Skeletal muscle cell (primary cell): Measurements from ENCODE around the gene ATXN7L1.
A peak's percentile ranks its signal among the peaks of the same experiment; 100 is the strongest.

Experiments used
- DNase-seq: peaks from one replicate; pipeline ENCODE4 v3.0.0-alpha.2; 2010; ENCODE audit warnings: low read depth
- H3K4me3 ChIP-seq: 2 replicates; pipeline ENCODE4 v1.5.1; 2011; ENCODE audit warnings: low read depth, mild to moderate bottlenecking, control low read depth, low read length, moderate library complexity

The ATXN7L1 gene

DNA sequence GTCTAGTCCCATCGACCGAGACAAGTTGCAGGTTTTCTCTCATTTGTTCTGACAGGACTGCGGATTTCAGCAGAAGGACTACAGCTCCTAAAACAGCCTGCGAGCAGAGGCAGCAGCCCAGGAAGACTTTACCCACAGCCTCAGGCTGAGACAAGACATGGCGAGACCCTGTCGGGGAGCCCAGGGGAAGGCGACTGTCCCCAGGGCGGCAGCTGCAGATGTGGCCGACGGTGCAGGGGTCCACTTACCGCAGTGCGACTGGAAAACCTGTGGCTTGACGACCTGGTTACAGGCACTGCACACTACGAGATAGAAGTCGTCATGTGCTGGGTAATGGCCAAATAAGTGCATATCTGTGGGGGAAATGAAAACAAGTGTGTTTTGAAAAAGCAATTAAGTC, 88.0 kb downstream of the ATXN7L1 start:
- no peak overlapping the region for H3K4me3 ChIP-seq
- DNase-seq = no peak

DNA sequence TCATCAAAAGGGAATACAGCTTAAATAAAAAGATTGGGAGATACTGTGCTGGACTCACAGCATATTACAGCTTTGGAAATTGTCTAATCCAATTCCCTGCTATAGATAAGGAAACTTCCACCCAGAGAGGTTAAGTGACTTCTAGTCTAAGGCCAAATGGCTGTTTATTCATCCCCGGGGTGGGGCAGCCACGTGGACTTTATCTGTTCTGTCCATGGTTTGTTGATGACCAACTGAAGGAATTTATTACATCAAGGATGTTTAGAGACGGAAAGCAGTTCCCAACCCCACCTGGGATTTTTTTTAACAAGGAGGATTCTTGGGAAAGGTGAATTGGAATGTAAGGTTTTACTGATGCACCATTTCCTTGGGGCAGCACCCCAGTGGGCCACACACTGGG, 88.6 kb downstream of the ATXN7L1 start:
- no peak for DNase-seq
- H3K4me3 ChIP-seq = no peak overlapping the region

DNA sequence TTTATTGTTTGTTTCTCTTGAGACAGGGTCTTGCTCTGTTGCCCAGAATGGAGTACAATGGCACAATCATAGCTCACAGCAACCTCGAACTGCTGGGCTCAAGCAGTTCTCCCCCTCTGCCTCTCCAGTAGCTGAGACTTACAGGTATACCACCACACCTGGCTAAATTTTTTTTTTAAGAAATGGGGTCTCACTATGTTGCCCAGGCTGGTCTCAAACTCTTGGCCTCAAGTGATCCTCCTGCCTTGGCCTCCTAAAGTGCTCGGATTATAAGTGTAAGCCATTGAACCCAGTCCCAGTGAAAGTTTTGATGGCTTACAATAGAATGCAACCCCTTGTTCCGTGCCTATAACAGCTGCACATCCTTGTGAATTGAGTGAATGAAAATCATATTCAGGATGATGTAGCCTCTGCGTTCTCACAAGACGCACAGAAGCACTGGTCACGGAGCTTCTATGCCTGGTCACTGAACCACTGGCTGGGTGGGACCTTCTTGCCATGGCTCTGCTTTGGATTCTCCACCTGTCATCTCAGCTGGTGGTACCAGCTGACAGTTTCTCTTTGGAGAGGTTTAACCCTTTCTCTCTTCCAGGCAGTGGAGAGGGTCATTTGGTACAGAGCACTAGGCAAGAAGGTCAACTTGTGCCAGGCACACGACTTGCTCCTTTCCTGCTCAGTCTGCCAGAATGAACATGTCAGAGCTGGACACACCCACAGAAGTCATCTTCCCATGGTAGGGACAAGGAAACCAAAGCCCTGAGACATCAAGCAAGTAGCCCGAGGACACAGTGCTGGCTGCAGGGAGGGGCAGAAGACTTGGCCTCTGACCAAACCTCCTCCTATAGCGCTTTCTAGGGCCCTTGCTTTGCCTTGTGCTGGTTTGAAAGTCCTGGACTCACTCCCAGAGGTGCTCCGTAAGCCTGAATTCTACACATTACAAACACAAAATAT, 89.6 kb downstream of the ATXN7L1 start:
- H3K4me3 ChIP-seq = no peak overlapping the region
- no peak for DNase-seq

DNA sequence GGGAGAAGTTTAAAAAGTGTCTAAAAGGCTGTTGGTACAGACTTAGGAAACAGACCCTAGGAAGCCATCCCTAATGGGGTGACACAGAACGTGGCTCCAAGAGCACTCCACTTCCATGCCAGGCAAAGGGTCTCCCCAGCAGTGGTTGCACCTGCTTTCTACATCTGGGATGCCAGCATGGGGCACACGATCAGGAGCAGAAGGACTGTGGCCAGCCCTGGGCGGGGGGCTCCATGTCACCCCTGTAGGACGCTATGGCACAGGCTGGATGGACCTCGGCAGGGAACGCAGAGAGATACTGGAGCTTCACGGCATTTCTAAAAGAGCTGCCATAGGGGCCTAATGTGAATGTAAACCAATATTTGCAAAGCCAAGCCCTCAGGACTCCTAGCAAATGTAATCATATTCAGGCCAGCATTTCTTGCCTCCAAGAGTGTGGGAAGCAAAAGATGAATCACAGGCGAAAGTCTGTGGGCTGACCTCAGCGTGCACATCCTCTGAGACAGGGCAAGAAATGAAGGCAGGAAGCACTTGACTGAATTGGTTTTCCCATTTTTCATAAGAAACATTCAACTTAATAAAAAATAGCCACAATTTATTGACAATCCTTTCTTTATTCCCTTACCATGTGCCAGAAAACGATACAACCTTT, 93.9 kb downstream of the ATXN7L1 start:
- peak; percentile 71 for DNase-seq
- no peak overlapping the region for H3K4me3 ChIP-seq

DNA sequence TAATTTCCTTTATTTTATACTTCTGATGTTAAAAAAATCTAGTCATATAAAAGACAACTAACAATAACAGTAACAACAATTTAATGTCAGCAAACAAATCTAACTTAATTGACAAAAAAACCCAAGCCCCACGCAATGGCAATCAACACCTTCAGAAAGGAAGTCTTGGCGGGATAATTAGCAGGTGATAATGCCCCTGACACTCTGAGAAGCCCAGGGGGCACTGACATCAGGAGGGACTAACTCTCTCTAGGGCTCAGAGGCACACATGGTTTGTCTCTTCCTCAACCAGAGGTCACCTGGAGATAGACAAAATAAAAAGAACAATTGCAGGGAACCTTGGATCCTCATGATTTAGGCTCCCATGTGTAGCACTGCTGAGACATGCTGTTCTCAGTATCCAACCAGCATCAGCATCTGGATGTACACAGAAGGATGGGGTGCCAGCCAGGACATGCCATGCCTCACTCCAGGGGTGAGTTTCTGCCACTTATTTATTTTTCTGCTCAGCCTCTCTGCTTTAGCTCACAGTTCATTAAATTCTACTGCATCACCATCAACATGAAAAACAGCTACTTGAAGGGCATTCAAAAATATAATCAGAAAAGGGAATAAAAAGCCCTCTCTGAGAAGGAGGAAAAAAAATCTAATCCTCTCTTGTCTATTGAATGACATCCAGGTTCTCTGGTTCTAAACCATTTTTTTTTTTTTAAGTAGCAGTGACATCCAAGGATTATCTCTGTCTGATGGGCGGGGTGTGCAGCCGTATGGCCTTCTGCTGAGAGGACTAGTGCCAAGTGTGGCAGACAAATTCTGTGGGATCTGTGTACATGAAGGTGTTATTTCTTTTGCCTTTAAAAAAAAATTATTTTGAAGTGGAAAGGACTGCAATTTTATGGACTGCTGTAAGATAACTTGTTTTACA, 96.3 kb downstream of the ATXN7L1 start:
- no peak overlapping the region for H3K4me3 ChIP-seq
- DNase-seq = no peak

DNA sequence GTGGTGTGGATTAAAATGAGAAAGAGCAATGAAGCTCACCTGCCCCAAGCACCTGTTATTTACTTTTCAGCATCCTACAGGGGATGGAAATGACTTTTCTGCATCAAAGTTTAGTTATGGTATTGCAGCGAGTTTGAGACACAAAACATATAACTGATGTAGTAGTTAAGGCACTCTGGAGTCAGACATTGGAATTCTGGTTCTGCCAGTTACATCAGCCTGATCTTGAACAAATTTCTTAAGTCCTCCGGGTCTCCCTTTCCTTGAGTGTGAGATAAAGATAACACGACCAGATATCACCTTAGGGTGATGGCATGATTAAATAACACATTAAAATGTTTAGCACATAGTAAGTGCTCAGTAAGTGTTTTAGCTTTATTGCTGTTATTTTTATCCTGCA, 97.4 kb downstream of the ATXN7L1 start:
- DNase-seq = no peak
- no peak overlapping the region for H3K4me3 ChIP-seq

DNA sequence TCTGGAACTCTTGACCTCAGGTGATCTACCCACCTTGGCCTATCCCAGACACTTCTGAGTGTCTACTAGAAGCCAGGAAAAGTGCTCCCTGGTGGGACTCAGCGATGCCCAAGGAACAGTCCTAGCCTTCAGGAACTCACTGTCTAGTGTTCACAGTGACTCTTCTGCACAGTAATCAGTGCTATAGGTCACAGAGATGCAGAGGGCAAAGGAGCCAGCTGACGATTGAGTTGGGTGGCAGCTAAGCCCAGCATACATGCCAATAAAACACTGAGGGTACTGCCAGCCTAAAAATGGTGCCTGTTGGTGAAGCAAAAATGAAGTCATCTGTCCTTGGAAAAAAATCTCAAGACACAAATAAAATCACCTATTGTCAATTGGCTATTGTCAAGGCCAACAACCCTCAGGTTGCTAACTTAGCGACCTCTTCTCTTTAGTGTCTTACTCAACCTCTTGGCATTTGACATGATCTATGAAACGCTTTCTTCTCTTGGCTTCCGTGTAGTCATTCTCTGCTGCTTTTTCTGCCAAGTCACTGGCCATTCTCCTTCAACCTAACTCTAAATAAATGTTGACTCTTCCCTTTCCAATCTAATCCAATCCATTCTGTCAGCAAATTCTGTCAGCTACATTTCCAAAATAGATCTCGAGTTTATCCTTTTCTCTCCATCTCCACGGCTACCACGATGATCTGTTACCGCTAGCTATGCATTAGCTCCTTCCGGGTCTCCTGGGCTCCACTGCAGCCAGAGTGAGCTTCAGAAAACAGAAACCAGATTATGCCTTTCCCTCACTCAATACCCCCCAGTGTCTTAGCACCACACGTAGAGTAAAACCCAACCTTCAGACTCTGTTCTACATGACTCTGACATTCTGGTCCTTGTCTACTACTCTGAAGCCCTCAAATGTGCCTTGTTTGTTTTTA, 99.2 kb downstream of the ATXN7L1 start:
- no peak for DNase-seq

DNA sequence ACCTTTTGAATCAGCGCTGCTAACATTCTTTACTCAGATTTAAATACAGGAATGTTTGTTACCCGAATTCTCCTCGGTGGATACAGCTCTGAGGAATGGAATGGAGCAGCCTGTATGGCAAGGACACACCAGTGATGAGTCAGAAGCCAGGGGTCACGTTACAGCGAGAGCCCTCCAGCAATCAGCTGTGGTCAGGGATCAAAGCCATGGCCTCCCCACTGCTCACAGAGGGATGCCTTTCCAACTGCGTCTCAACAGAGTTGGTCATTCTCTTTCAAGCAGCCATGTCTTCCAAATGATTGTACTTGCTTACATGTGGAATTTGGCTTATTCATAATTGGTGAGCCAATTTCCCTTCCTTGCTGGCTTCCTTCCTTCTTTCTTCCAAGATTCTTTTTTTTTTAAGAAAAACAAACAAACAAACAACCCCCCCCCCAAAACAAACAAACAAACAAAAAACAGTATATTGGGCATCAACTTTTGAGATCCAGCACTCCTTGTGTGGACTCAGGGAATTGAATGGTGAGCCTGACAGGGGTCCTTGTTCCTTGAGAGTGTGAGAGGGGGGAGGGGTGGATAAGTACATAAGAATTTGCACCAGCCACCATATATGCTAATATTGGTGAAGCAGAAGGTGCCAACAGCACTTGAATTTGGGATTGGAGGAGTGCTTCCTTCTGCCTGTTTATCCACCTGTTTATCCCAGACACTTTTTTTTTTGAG, 100.2 kb downstream of the ATXN7L1 start:
- no peak overlapping the region for H3K4me3 ChIP-seq
- DNase-seq = peak; percentile 99

More for the DNA sequence above, 99.2 kb downstream of the ATXN7L1 start:
- H3K4me3 ChIP-seq = no peak overlapping the region

DNA sequence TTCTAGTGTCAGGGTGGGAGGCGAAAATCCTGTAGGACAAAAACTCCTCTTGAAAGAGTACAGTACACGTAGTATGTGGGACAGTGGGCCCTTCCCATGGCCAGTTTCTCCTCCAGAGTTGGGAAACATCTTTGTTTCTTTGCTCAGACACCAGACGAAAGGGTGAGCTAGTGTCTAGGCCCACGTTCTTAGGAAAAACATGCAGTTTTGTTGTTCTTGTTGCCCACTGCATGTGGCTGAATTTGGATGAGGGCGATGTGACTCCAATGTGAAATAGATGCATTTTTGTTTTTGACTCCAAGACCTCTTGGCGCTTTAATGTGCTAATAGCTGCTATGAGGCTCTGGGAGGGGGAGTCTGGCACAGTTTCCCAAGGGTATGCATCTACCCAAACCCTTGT, 100.8 kb downstream of the ATXN7L1 start:
- no peak overlapping the region for H3K4me3 ChIP-seq
- no peak for DNase-seq

DNA sequence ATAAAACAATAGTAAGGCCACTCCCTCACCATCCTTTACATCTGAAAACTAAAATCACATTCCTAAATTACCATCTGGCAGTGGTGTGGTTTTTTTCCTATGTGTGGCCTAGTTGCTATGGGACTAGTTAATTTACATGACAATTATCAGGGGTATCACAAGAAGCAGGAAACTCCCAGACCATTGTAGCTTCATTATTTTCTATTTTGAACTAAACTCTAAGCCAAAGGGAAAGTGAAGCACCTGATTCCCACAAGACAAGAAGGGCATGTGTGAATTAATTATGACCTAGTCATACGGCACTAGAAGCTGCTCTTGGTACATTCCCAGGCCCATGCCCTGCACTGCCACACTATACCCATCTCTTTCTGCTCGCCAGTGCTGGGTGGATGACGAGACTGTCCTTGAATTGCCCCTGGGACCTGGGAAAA, 103.4 kb downstream of the ATXN7L1 start:
- no peak overlapping the region for H3K4me3 ChIP-seq
- no peak for DNase-seq

DNA sequence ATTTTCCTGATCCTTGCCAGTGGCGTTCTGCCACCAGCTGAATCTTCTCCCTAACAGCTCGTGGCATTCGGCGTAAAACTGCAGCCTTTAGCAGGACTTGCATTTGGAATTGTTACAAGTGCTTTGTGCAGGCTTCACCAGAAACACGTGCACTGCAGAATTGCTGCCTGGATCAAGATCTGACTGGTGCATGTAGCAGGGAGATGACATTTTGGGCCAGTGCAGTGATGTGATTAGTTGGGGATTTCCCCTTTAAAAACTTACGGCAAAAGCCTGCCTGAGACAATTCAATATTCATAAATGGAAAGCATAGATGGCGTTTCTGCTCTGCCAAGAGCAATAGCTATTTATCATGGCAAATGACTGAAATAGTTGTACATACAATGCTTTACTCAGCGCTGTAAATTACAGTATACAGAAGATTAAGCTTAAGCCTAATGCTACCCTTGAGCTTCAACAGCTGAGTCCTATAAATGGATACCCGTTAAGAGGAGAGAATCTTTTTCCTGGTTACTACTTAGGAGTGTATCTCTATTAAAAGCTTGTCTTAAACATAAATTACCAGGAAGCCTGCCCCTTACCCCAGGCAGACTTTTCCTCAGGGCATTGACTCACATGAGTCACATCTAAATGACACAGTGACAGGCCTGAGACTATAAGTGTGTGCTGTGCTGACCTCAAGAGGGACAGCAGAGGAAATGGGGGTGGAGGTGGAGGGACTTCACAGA, 106.3 kb downstream of the ATXN7L1 start:
- no peak for DNase-seq
- H3K4me3 ChIP-seq = no peak overlapping the region

DNA sequence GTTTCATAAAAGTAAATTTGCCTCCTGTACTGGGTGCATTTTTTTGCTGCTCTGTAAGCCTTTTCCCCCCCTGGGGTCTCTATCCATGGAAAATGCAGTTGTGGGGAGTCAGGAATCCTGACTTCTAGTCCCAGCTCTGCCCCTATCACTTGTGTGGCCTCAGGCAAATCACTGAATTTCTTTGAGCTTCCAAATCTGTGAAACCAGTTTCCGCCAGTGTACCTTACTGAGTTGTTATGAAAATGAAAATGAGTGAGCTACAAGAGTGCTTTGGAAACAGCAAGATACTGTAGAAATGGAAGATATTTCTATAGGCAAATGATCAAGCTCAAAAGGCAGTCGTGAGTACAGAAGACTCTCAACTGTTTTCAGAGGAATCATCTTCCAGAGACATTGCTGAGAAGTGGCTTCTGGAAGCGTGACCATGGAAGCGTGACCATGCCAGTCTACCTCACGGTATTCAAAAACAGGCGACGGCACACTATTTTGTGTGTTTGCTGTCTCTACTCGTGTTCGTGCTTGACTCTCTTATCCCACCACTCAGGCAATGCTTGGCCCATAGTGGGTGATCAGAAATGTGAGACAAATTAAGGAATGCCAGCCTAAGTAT, 107.4 kb downstream of the ATXN7L1 start:
- DNase-seq = no peak

DNA sequence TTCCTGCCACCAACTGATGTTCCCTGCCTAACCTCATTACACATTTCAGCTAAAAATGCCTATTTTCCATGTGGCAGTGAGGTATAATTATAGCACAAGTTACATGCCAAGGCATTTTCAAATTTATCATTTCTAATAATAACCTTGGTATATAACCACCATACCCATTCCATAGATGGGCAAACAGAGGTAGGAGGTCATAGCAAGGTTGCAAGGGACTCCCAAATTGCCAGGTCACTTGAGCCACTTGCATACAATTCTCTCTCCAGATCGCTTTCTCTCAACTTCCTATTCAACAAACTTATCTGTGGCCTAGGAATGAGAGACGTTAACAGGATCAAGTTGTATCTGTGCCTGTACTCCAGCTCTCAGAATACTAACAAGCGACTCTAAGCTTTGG, 108.3 kb downstream of the ATXN7L1 start:
- H3K4me3 ChIP-seq = no peak overlapping the region

More for the DNA sequence above, 107.4 kb downstream of the ATXN7L1 start:
- H3K4me3 ChIP-seq = no peak overlapping the region

DNA sequence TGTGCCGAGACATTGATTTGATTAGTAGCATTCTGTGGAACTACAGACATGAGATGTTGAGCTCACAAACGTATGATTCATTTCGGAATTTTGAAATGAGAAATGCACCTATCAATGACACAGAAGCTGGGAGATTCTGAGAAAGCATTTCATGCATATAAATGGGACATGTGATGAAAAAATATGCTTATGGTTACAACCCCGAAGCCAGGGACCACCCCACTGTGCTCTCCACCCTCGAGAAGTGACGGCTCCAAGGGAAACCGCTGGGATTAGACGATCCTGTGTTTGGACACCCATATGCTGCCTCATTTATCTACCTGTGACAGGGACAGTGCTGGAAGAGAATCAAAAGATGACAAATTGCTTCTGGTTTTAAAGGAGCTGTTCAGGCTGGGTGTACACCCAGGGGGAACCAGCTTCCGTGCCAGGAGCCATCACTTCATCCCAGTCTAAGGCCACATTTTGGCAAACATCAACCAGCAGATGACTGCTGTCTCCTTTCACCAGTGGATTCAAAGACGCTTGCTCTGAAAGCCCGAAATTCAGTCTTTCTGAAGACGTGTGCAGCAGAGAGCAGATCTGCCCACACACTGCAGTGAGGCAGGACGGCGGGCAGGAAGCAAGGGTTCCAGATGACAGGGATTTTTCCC, 109.9 kb downstream of the ATXN7L1 start:
- H3K4me3 ChIP-seq = no peak overlapping the region
- DNase-seq = no peak

More for the DNA sequence above, 108.3 kb downstream of the ATXN7L1 start:
- no peak for DNase-seq

DNA sequence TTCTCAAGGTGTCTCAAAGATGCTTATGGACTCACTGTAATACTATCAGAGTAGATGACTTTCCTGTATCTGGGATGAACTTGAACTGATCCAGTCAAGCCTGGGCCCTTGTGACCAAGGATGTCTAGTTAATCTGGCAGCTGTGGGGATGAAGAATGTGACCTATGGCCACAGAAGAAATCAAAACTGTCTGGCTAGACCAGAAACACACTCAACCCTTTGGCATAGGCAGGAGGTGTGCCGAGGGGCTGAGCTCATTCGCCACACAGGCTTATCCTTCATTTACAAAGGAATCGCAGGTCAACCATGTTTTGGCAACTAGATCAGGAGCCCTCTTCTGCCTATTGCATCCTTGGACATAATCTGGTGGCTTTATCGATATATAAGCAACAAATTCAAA, 110.6 kb downstream of the ATXN7L1 start:
- no peak overlapping the region for H3K4me3 ChIP-seq
- DNase-seq = no peak

DNA sequence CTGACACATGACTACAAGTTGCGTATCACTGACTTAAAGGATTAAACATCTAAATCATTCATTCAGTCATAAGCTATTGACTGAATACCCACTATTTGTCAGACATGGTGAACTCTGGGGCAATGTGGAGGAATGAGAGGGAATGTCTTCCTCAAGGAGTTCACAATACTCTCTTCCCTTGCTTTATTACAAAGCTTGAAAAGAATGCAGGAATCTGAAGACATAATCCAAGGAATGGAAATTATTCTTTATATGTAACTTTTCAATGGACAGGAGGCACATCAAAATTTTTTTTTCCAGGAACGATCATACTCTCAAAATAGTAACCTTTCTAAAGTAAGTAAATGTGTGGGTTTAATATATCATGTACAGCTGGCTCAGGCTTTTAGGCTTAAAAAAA, 111.9 kb downstream of the ATXN7L1 start:
- DNase-seq = no peak
- H3K4me3 ChIP-seq = no peak overlapping the region
